K562 (cell line): ENCODE measurements around the gene ZNHIT3. TPM values are rescaled to one million over a fixed set of nuclear protein-coding genes. Genes with fewer than 3 reads are reported as not detected.
A peak's percentile ranks its signal among the peaks of the same experiment; 100 is the strongest.

ENCODE experiments used
- ARHGAP35 ChIP-seq: fragments of 450-650 bp; IDR thresholded peaks from 2 replicates; pipeline ENCODE4 v1.6.1; 2018; ENCODE audit not compliant: partially characterized antibody
- CTBP1 ChIP-seq: fragments of 450-650 bp; IDR thresholded peaks from 2 replicates; pipeline ENCODE4 v1.6.1; 2016; ENCODE audit warnings: borderline replicate concordance
- ETV5 ChIP-seq: sonication (generic); formaldehyde crosslinking; IDR thresholded peaks from 2 replicates; pipeline ENCODE4 v1.4.0; 2020; ENCODE audit warnings: low read depth, mild to moderate bottlenecking, missing genetic modification reagents
- MBD2 ChIP-seq: sonication (generic); IDR thresholded peaks from 2 replicates; pipeline ENCODE4 v1.6.1; 2016; ENCODE audit warnings: low read depth, borderline replicate concordance
- TFAP4 ChIP-seq: sonication (generic); formaldehyde crosslinking; IDR thresholded peaks from 2 replicates; pipeline ENCODE4 v1.8.0; 2022; ENCODE audit warnings: missing genetic modification reagents, mild to moderate bottlenecking, moderate library complexity, borderline replicate concordance
- polyA plus RNA-seq, 8 experiments: library from polyadenylated mRNA; depleted of rRNA in 4 of 8; stranded (reverse) in 5 of 8; unstranded in 3 of 8; fragments of >200 nt; fragmentation: Nextera tagmentation in 2 of 8; fragmentation: Illumina TruSeq in 1 of 8; extraction: Ambion mirVana in 2 of 8; extraction: Trizol in 1 of 8; gene quantifications; 2 replicates each; pipeline versions ENCODE4 v1.2.1 to v1.2.3, GENCODE V29; 2011 to 2014; ENCODE audit warnings: inconsistent platforms in 1 of 8, missing spikeins in 1 of 8
- total RNA-seq, 7 experiments: library from RNA; depleted of rRNA in 6 of 7; stranded (reverse); fragments of >200 nt in 6 of 7; fragmentation: Illumina TruSeq in 2 of 7; extraction: Trizol in 2 of 7; gene quantifications; 2 replicates each; pipeline versions ENCODE4 v1.2.1 to v1.2.3, GENCODE V29; 2011 to 2021; ENCODE audit warnings: low replicate concordance in 1 of 7
- TF ChIP-seq, protein P1 (sequence below), 2 experiments: fragments of 450-650 bp in 1 of 2; sonication (generic) in 1 of 2; formaldehyde crosslinking in 1 of 2; IDR thresholded peaks; 2 replicates each; pipeline versions ENCODE4 v1.7.1 to v1.9.0; 2016 to 2022; ENCODE audit warnings: inconsistent platforms in 1 of 2, mild to moderate bottlenecking in 1 of 2, missing genetic modification reagents in 1 of 2
- TF ChIP-seq, protein P2 (sequence below): fragments of 250-450 bp; sonication (Bioruptor Pico); IDR thresholded peaks from 2 replicates; pipeline ENCODE4 v1.5.0; 2022; ENCODE audit warnings: mild to moderate bottlenecking
- TF ChIP-seq, protein P3 (sequence below): fragments of 250-450 bp; sonication (Bioruptor Pico); IDR thresholded peaks from 2 replicates; pipeline ENCODE4 v1.5.0; 2021; ENCODE audit warnings: mild to moderate bottlenecking, borderline replicate concordance

ZNHIT3 gene
- total and polyA plus RNA-seq, 9 of the 15 experiments (the other 6 are each of a cell fraction or from before 2014, with no cell fraction given) = 45.0 to 300 (median 88.4) TPM

- TF ChIP-seq, protein P1, sequence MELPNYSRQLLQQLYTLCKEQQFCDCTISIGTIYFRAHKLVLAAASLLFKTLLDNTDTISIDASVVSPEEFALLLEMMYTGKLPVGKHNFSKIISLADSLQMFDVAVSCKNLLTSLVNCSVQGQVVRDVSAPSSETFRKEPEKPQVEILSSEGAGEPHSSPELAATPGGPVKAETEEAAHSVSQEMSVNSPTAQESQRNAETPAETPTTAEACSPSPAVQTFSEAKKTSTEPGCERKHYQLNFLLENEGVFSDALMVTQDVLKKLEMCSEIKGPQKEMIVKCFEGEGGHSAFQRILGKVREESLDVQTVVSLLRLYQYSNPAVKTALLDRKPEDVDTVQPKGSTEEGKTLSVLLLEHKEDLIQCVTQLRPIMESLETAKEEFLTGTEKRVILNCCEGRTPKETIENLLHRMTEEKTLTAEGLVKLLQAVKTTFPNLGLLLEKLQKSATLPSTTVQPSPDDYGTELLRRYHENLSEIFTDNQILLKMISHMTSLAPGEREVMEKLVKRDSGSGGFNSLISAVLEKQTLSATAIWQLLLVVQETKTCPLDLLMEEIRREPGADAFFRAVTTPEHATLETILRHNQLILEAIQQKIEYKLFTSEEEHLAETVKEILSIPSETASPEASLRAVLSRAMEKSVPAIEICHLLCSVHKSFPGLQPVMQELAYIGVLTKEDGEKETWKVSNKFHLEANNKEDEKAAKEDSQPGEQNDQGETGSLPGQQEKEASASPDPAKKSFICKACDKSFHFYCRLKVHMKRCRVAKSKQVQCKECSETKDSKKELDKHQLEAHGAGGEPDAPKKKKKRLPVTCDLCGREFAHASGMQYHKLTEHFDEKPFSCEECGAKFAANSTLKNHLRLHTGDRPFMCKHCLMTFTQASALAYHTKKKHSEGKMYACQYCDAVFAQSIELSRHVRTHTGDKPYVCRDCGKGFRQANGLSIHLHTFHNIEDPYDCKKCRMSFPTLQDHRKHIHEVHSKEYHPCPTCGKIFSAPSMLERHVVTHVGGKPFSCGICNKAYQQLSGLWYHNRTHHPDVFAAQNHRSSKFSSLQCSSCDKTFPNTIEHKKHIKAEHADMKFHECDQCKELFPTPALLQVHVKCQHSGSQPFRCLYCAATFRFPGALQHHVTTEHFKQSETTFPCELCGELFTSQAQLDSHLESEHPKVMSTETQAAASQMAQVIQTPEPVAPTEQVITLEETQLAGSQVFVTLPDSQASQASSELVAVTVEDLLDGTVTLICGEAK (IDR thresholded peaks at IDR 0.05) = no peak
- TF ChIP-seq, protein P1 (CRISPR knock-in tag; IDR thresholded peaks at IDR 0.05) = 0 out of 2 replicates have a peak, but pooled peaks have one; percentile 26
- TF ChIP-seq, protein P2, sequence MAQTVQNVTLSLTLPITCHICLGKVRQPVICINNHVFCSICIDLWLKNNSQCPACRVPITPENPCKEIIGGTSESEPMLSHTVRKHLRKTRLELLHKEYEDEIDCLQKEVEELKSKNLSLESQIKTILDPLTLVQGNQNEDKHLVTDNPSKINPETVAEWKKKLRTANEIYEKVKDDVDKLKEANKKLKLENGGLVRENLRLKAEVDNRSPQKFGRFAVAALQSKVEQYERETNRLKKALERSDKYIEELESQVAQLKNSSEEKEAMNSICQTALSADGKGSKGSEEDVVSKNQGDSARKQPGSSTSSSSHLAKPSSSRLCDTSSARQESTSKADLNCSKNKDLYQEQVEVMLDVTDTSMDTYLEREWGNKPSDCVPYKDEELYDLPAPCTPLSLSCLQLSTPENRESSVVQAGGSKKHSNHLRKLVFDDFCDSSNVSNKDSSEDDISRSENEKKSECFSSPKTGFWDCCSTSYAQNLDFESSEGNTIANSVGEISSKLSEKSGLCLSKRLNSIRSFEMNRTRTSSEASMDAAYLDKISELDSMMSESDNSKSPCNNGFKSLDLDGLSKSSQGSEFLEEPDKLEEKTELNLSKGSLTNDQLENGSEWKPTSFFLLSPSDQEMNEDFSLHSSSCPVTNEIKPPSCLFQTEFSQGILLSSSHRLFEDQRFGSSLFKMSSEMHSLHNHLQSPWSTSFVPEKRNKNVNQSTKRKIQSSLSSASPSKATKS (CRISPR knock-in tag) = no peak
- TF ChIP-seq ETV5 (no peak), TFAP4 (CRISPR knock-in tag) (peak; percentile 87), CTBP1 (peak; percentile 89), ARHGAP35 (no peak), MBD2 (no peak)
- TF ChIP-seq, protein P3, sequence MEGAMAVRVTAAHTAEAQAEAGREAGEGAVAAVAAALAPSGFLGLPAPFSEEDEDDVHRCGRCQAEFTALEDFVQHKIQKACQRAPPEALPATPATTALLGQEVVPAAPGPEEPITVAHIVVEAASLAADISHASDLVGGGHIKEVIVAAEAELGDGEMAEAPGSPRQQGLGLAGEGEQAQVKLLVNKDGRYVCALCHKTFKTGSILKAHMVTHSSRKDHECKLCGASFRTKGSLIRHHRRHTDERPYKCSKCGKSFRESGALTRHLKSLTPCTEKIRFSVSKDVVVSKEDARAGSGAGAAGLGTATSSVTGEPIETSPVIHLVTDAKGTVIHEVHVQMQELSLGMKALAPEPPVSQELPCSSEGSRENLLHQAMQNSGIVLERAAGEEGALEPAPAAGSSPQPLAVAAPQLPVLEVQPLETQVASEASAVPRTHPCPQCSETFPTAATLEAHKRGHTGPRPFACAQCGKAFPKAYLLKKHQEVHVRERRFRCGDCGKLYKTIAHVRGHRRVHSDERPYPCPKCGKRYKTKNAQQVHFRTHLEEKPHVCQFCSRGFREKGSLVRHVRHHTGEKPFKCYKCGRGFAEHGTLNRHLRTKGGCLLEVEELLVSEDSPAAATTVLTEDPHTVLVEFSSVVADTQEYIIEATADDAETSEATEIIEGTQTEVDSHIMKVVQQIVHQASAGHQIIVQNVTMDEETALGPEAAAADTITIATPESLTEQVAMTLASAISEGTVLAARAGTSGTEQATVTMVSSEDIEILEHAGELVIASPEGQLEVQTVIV (CRISPR knock-in tag) = no peak
Observed at GRCh38 chr17:36482611-36483504, 3.6 kb upstream of the ZNHIT3 start (continued).
